NK-92 (cell line): ENCODE data around the gene PHEX.

Source experiments
- DNase-seq: peaks from one replicate; lab custom pipeline; 2025; ENCODE audit not compliant: unreplicated experiment; lab: John Stamatoyannopoulos, UW

PHEX gene

DNA sequence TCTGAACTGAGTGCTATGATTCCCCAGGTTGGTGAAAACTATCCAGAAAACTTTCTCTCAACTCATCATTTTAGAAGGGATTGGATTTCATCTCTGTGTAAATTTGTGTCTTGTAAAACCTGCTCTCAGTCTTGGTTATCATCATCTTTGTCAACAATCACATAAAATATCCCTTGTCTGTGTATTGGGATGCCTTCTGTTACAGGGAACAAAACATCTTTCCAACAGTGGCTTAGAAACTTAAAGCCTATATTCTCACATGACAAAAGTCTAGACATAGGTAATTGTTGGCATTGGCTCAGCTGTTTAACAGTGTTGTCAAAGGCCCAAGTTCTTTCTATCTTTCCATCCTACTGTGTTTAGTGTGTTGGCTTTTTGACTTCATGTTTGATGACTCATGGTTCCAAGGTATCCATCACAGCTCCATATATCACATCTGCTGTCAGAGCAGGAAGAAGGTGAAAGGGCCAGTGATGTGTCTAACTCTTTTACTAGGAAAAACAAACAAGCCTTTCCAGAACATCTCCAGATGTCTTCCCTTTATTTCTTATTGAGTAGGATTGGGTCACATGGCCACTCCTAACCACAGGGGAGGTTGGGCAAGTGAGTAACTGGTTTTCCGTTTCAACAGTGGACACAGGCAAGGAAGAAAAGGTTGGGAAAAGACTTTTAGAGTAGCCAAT, 65.0 kb downstream of the PHEX start:
- DNase-seq, result no peak

DNA sequence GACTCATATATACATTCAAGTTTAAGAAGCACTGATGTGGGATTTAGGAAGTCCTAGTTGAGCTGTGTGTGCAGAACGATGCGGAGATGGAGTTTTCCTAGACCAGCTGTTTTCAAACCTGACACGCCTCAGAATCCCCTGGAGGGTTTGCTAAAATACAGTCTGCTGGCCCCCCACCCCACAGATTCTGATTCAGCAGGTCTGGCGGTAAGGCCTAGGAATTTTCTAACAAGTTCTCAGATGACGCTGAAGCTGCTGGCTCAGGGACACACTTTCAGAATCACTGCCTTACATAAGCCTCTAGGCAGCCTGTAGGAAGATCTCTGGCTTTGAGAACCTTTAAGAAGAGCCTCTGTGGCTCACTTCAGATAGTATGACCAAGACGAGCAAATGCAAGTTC, 73.1 kb downstream of the PHEX start:
- no peak for DNase-seq

DNA sequence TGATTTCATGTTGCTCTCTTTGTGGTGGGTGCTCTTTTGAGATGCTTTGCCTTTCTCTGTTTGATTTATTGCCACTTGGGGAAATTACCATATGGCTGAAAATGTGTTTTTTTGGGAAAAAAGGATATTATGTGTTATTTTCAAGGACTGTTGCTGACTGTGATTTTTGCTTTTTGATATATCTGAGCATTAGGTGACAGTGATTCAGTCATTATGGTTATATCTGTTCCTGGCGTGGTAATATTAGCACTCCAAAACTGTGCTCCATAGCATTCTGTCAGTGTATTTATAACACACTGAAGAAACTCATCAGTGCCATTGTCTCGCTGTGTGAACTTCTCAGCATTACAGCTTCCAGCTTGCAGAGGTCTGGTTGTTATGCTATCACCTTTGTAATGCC, 73.8 kb downstream of the PHEX start:
- DNase-seq, result no peak

DNA sequence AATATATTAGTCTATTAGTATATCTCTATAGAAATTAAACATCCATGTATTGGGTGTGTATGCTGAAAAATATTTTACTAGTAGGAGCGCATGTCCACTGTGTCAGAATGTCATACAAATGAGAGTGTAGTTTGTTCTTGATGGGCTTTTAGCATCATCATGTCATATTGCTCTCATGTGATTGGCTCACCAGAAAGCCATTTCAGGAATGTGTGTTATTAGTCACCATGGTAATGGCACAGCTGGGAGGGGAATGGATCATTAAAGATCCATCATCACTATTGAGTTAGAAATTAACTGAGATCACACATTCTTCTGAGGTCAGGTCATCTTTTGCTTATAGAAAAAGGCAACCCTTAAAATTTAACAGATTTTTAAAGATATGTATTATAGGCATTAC, 77.3 kb downstream of the PHEX start:
- no peak for DNase-seq

DNA sequence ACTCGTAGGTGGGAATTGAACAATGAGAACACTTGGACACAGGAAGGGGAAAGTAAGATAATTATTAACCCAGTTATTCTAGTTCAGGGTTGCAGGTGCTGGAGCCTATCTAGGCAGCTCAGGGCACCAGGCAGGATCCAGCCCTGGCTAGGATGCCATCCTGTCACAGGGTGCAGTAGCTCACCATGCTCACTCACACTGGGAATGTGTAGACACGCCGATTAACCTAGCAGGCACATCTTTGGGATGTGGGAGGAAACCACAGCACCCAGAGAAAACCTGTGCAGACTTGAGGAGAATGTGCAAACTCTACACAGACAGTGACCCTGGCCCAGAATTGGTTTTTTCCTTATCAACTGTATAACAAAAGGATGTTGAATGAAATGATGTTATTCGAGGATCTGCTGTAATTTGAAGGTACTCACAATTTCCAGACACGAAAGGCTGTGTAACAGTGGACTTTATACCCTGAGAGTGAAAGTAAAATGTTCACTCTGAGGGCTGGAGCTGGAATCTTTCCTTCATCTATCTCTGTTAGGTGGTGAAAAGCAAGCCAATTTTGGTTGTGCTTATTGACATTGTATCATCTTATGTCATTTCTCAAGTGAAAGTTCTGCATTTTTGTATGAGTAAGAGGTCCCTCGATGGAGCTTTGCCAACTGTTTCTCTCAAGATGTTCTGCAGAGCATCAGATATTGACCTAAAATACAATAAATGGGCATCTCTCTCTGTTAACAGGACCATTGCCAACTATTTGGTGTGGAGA, 78.8 kb downstream of the PHEX start:
- DNase-seq, result no peak

DNA sequence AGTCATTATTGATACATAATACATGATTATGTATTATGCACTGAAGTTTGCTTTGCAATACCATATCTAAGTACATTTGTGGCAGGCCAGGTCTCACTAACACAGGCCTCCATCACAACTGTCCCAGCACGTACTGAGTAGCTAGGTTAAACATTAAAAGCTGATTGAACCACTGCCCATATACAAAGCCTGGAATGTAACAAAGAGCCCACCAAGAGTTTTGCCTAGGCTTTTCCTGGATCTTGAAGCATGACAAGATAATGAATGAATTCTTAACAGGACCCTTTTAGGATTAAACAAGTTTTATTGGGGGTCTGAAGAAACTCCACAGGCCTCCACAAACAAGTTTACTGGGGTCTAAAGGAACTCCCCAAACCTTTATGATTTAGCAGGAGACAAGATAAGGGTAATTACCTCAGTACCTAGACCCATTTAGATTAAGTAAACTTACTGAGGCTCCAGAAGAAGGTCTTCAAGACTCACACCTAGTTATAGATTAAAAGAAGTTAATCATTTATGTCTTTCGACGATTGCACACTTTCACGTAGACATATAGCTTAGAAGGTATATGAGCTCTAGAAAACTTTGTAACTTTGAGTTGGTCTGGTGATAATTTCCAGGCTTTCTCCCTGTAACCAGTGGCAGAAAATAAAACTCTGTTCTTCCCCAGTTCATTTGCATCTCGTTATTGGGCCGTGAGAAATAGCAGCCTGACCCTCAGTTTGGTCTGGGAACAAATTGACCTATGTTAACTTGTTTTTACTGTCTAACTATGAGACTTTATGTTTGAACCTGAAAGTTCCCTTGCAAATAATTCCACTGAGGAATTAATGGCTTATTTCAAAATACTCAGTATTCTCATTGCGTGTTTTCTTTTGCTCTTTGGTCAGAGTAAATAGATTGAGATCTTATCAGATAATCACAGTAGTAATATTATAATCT, 84.8 kb downstream of the PHEX start:
- DNase-seq, result no peak

DNA sequence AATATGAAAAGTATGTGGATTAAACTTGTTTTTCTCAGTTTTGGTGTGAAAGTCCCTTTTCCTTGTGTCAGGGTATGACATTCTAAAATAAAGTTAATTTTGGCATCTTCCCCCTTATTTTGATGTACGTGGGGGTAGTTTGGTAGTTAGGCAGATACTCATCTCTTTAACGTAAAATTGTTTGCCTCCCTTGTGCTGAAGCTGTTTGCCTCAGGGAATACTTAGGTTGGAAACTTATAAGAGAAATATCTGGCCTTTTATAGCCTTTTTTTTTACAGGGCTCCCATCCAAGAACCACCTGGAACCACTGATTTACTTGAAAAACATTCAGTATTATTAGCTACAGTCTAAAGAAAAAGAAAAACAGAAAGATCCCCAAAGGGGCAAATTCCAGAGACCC, 85.5 kb downstream of the PHEX start:
- no peak for DNase-seq

DNA sequence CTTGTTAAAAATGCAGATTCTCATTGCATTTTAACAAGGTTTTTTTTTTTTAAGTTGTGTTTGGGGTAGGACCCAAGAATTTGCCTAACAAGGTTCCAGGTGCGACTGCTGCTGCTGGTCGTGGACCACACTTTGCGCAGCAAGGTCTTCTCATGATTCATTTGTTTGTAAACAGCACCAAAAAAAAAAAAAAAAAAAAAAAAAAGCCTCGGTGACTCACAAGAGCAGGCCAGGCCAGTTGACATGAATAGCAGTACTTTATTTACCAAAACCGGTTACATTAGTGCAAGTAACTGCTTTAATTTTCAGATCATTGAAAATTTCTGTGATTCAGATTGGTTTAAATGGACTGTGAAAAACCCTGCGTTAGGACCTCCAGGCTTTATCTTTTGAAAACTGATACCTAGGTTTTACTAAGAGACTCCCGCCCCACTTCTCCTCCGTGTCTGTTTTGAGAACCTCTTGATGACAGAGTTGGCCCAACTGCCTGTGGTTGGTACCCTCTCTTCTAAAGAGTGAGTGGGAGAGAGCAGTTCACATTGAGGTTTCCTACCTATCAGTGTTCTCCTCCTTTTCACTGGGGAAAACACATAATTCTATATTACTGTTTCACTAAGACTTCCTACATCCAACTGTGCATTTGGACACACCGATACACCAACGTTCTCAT, 86.2 kb downstream of the PHEX start:
- no peak for DNase-seq

DNA sequence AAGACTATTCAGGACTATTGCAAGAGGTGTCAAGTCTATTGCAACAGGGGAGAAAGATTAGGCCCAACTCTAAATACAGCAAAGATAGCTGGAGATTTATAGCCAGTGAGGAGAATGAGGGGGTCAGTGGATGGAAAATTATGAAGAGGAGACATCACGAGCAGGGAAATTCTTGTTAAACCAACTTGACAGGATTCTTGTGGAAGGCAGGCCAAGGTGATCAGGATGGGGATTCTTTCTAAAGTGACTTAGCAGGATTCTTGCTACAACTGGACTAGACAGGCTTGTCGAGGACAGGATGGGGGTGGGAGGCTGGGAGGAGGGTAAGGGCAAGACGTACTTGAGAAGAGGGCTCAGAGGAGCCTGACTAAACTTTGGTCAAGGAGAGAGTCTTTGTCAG, 89.0 kb downstream of the PHEX start:
- DNase-seq, result no peak

DNA sequence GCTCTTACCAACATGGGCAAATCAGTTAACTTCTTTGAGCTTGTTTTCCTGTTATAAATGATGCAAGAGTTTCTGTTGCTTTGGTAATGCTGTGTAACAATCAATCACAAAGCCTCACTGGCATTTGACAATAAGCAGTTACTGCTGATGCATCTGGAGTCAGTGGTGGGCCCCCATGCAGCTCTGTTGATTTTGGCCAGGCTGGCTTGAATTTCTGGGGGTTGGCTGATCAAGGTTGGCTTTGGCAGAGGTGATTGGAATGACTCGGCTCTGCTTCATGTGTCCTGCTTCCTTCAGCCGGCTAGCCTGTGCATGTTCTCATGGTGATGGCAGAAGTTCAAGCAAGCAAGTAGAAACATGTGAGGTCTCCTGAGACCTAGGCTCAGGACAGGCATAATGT, 90.4 kb downstream of the PHEX start:
- no peak for DNase-seq

DNA sequence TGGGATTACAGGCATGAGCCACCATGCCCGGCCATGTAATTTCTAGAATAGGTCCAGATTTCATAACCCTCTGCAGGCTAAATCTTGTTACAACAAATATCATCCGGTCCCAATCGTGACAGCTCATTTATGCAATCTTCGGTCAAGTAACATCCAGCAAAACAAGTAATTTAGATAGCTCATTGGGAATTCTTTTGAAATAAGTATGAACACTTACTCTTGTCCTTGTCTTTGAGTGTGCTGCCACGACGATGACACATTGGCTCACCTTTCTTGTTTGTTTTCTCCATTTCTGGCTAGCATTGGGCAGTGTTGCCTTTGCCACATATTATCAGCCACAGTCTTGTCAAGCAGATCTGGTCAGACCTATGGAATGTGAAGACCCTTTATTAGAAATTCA, 92.0 kb downstream of the PHEX start:
- no peak for DNase-seq

DNA sequence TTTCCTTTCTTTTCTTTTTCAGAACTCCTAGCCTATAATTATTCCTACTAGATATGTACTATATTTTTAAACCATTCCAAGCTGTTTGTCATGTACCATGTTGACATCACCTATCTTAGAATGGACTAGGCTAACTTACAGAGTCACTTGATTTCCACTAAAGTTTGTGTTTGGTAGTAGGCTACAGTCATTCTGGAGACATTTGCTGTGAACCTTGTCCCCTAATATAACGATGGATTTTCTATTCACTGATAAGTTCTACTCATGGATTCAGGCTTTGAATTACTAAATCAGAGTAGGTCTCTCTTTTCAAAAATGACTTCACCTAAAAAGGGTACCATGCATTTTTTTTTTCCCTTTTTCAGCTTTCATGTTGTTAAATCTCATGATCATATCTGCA, 93.4 kb downstream of the PHEX start:
- DNase-seq, result no peak

DNA sequence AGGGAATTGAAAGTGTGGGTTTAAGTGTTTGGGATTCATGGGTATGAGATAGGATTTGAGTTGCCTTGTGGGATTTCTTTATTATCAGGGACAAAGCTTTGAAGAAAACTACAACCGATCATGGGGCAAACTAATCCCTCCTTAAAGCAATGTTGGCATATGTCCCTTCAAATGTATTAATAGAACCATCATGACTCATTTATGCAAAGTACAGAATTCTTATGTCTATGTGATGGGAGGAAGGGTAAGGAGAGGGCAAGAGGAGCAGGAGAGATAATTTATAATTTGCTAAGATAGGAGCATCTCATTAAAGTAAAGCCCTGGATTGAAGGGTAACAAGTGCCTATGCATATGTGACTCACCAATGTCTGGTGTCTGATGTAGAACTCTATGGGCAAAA, 94.2 kb downstream of the PHEX start:
- no peak for DNase-seq

DNA sequence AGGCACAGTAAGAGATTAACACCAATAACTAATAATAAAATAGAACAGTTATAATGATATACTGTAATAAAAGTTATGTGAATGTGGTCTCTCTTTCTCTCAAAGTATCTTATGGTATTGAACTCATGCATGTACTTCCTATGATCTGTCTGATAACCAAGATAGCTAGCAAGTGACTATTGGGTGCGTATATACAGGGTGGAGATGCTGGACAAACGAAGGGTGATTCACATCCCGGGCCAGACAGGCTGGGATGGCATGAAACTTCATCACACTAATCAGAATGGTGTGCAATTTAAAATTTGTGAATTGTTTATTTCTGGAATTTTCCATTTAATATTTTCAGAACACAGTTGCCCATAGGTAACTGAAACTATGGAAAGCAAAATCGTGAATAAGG, 96.8 kb downstream of the PHEX start:
- no peak for DNase-seq

DNA sequence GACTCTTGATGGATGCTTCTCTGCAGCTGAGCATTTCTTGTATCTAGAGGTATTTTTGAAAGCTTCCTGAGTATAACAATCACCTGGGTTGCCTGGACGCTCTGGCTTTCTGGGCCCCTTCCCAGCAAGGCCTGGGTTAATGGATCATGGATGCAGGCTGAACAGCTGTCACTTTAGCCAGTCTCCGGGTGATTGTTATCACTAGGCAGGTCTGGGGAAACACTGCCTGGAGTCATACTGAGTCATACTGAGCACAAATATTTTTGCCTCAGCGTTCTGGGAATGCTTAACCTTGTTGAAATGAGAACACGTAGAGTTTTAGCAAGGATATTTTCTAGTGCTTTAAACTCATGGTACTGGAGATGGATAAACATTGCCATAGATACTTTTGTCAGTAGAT, 102.6 kb downstream of the PHEX start:
- DNase-seq, result no peak

DNA sequence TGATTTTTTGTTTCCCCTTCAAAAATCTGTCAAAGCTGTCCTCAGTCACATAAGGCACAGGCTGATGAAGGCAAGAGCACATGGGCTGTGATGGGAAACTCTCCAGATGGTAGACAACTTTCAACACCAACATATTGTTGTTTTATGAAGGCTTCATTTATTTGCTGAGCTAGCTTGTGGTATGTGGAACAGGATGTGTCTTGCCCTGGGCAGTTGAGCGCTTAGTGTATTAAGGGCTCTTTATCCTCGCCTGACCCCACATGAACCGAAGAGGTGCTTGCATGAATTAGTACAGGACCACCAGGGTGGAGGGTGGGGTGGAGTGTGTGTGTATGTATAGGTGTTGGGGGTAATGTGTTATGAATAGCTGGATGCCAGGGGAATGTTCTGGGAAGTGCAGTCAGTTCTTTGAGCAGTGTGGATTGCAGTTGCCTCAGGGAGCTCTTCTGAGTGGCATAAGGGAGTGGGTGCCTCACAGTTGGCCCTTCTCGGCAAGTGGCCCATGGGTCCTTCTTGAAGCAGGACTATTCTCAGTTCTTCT, 103.1 kb downstream of the PHEX start:
- no peak for DNase-seq

DNA sequence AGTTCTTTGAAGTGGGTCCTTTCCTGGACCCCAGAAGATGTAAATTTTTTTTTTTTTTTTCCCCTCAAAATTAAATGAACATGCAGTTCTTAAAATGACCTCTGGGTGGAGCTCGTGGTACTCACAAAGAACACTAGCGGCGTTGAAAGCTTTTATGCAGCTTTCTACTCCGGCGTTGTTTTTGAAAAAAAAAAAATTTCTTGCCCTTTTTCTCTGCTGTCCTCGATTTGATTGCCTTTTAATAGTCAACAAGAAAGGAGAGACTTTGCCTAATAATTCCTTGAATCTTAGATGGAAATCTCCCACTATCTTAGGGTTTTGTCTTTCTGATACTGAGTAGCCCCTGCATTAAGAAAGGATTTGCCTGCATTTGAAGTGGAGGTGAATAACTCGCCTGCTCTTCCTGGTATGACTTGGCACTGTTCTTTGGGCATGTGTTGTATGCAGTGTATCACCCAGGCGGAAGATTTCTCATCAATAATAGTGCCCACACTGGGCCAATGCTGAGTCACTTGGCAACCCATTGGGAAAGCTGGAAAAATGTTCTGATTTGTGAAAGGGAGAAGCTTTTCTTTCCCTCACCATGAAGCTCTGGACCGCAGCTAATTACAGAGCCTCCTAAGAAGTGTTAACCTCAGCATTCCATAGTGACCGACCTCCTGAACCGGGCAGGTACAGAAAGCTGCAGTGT, 104.0 kb downstream of the PHEX start:
- DNase-seq, result no peak

DNA sequence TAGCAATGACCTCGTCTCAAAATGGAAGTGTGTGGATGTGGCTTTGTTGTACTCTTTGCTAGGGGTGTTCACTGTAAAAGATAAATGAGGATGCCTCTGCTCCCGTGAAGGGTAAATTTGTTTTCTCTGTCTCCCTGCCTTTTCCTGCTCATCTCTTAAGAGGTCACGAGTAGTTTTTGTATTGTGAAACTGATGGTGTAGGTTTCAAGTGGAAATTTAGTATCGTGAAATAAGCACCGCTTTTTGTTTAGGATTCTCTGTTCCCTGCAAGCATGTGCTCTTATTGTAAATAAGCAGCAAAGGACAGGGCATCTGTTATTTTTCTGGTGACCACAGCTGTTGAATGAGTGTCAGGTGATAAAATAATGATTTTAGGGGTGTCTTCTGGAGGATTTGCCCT, 104.6 kb downstream of the PHEX start:
- DNase-seq, result no peak

DNA sequence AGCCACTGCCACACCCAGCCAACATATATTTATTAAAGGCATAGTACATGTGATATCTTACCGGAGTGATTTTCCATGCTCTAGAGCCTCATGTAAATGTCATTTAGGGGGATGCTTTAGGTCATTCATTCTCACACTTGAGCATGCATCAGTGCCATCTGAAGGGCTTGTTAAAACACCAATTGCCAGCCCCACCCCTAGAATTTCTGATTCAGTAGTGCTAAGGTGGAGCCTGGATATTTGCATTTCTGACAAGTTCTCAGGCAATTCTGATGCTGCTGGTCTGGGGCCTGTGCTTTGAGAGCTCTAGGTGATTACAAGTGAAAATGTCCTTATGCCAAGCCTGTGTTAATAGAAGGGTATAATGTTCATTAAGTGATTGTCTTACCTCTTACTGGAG, 107.7 kb downstream of the PHEX start:
- no peak for DNase-seq

DNA sequence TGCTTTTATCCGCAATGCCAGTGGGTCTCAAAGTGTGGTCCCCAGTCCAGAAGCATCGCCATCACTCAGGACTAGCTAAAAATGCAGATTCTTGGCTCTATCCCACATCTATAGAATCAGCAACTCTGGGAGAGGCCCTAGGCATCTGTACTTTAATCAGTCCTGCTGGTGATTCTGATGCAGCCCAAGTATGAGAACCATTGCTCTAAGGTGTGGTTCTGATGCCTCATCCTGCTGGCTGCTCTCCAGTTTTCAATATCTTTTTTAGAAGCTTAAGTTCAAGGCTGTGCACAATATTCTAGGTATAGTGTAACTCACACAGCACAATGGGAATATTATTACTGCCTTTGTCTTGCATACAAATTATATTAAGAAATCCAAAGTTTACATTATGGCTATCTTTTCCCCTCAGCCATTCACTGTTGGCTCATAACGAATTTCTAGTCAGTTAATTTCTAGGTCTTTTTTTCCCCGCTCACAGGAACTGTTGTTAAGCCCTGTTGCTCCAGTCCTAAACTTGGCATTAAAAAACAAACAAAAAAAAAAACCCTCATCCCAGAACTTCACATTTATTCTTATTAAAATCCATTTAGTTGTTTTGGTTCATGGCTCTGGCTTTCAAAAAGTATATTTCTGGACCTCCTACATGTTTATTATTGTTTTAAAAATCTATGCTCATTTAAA, 109.1 kb downstream of the PHEX start:
- DNase-seq, result no peak
